SH-SY5Y (cell line): ENCODE results near the gene PPP2R5C.

Experiments used
- GATA2 ChIP-seq: IDR thresholded peaks from 2 replicates; pipeline ENCODE4 v1.6.1; 2011; ENCODE audit warnings: mild to moderate bottlenecking, low read depth, low read length
- GATA3 ChIP-seq: IDR thresholded peaks from 2 replicates; pipeline ENCODE4 v1.6.1; 2011; ENCODE audit warnings: low read depth, mild to moderate bottlenecking, low read length, moderate library complexity

GRCh38 chr14:101917413-101918017, 156.0 kb downstream of the PPP2R5C start:
- TF ChIP-seq GATA3, result no peak
- TF ChIP-seq GATA2, result no peak
